GM13977 (cell line): Measurements from ENCODE around the gene SOSTDC1.

ENCODE experiments used
- DNase-seq: peaks from one replicate; pipeline ENCODE4 v3.0.0; 2012; ENCODE audit warnings: low spot score
- CTCF ChIP-seq: IDR thresholded peaks from 2 replicates; pipeline ENCODE4 v1.5.1; 2012; ENCODE audit warnings: mild to moderate bottlenecking, control low read depth; ENCODE audit not compliant: insufficient read depth; ENCODE audit errors: extremely low read depth, missing control alignments
- in situ Hi-C: fragments of 300-500 bp; cut with MboI; formaldehyde crosslinking; loops from one replicate; pipeline ENCODE4 v1.12.0; 2022; ENCODE audit warnings: low sequenced_read_pairs, low pct_unique_long_range_greater_than_20kb, mixed read lengths, inconsistent platforms; ENCODE audit not compliant: unreplicated experiment

Gene SOSTDC1

GRCh38 chr7:16504019-16504418, 38.5 kb upstream of the SOSTDC1 start:
- DNase-seq, result no peak
- TF ChIP-seq CTCF, result no peak
- in situ Hi-C loops, result no loop called here

GRCh38 chr7:16502303-16502702, 36.8 kb upstream of the SOSTDC1 start:
- TF ChIP-seq CTCF, result no peak
- in situ Hi-C loops, result no loop called here
- no peak for DNase-seq

GRCh38 chr7:16498122-16498521, 32.6 kb upstream of the SOSTDC1 start:
- in situ Hi-C loops, result no loop called here
- TF ChIP-seq CTCF, result no peak
- DNase-seq, result no peak

GRCh38 chr7:16494955-16495719, 29.6 kb upstream of the SOSTDC1 start:
- DNase-seq, result no peak

GRCh38 chr7:16494551-16494950, 29.0 kb upstream of the SOSTDC1 start:
- in situ Hi-C loops, result no loop called here
- no peak for DNase-seq
- TF ChIP-seq CTCF, result no peak

More at GRCh38 chr7:16494955-16495719, 29.6 kb upstream of the SOSTDC1 start:
- TF ChIP-seq CTCF, result no peak
- in situ Hi-C loops, result no loop called here

GRCh38 chr7:16493266-16493665, 27.7 kb upstream of the SOSTDC1 start:
- in situ Hi-C loops, result no loop called here
- DNase-seq, result no peak
- TF ChIP-seq CTCF, result no peak

- no peak for TF ChIP-seq CTCF
- in situ Hi-C loops, result no loop called here
- DNase-seq, result no peak
Observed at GRCh38 chr7:16492513-16493062, 27.1 kb upstream of the SOSTDC1 start.
